Fibroblast of lung (primary cell): ENCODE measurements around the gene DDTL. TPM values are rescaled to one million over a fixed set of nuclear protein-coding genes. Genes with fewer than 3 reads are reported as not detected.

Source experiments
- DNase-seq, 2 donors: peaks; one replicate each; pipeline versions ENCODE4 v3.0.0 to v3.0.0-alpha.2; 2010; ENCODE audit warnings: low read depth in 2 of 2
- H2AFZ ChIP-seq: 2 replicates; pipeline ENCODE4 v1.5.1; 2012; ENCODE audit warnings: low read length, control low read depth, inconsistent platforms
- H3K27ac ChIP-seq: 2 replicates; pipeline ENCODE4 v1.5.1; 2011; ENCODE audit warnings: low read length, control low read depth; ENCODE audit not compliant: insufficient read depth
- H3K27me3 ChIP-seq: 2 replicates; pipeline ENCODE4 v1.5.1; 2011; ENCODE audit warnings: mild to moderate bottlenecking, low read length; ENCODE audit not compliant: control insufficient read depth, insufficient read depth
- H3K36me3 ChIP-seq: 2 replicates; pipeline ENCODE4 v1.5.1; 2011; ENCODE audit warnings: low read length; ENCODE audit not compliant: control insufficient read depth, insufficient read depth
- H3K4me1 ChIP-seq: 2 replicates; pipeline ENCODE4 v1.5.1; 2011; ENCODE audit warnings: low read length; ENCODE audit not compliant: control insufficient read depth, insufficient read depth; ENCODE audit errors: extremely low read depth
- H3K4me2 ChIP-seq: 2 replicates; pipeline ENCODE4 v1.5.1; 2011; ENCODE audit warnings: low read length, control low read depth; ENCODE audit not compliant: insufficient read depth; ENCODE audit errors: extremely low read depth
- H3K4me3 ChIP-seq, 4 experiments: fragments of 200-600 bp in 1 of 4; sonication (generic) in 1 of 4; replicated peaks in 1 of 4; 2 replicates each; pipeline ENCODE4 v1.5.1; 2011 to 2016; ENCODE audit warnings: low read length in 4 of 4, low read depth in 3 of 4, mild to moderate bottlenecking in 3 of 4, control low read depth in 2 of 4, inconsistent platforms in 1 of 4, mixed read lengths in 1 of 4; ENCODE audit not compliant: insufficient read depth in 1 of 4; ENCODE audit errors: control extremely low read depth in 1 of 4
- H3K79me2 ChIP-seq: 2 replicates; pipeline ENCODE4 v1.5.1; 2012; ENCODE audit warnings: mild to moderate bottlenecking, low read length, inconsistent platforms; ENCODE audit not compliant: control insufficient read depth, insufficient read depth
- H3K9ac ChIP-seq: 2 replicates; pipeline ENCODE4 v1.5.1; 2011; ENCODE audit warnings: mild to moderate bottlenecking, low read length, control low read depth; ENCODE audit not compliant: insufficient read depth
- H3K9me3 ChIP-seq: 2 replicates; pipeline ENCODE4 v1.5.1; 2012; ENCODE audit warnings: low read depth, low read length; ENCODE audit not compliant: control insufficient read depth, insufficient read depth
- H4K20me1 ChIP-seq: 2 replicates; pipeline ENCODE4 v1.5.1; 2011; ENCODE audit warnings: low read length; ENCODE audit not compliant: control insufficient read depth, insufficient read depth; ENCODE audit errors: extremely low read depth
- CTCF ChIP-seq, 2 donors: IDR thresholded peaks in 1 of 2; conservative IDR thresholded peaks in 1 of 2; 1 replicate in 1 of 2; 2 replicates in 1 of 2; pipeline ENCODE4 v1.5.1; 2011 to 2012; ENCODE audit warnings: low read length in 2 of 2, control low read depth in 1 of 2, inconsistent platforms in 1 of 2, low read depth in 1 of 2, mild to moderate bottlenecking in 1 of 2
- EZH2 ChIP-seq: IDR thresholded peaks from 2 replicates; pipeline ENCODE4 v1.5.1; 2012; ENCODE audit warnings: low read length, control low read depth, mild to moderate bottlenecking; ENCODE audit errors: missing control alignments
- polyA plus RNA-seq, 2 donors: library from polyadenylated mRNA; depleted of rRNA in 1 of 2; stranded (reverse) in 1 of 2; unstranded in 1 of 2; fragments of >200 nt; gene quantifications; 2 replicates each; pipeline ENCODE4 v1.2.1, GENCODE V29; 2011 to 2012; ENCODE audit warnings: missing spikeins in 1 of 2
- total RNA-seq: library from RNA; depleted of rRNA; stranded (reverse); fragments of >200 nt; gene quantifications from 2 replicates; pipeline ENCODE4 v1.2.1, GENCODE V29; 2014

DDTL gene
- total and polyA plus RNA-seq, 2 donors (not counting 1 experiment from before 2014, with no cell fraction given), result 0.51 to 4.1 TPM

- Histone ChIP-seq H3K4me3 (no peak overlapping the region), H4K20me1 (no peaks in the 10 kb centered on the region), H3K27me3 (no peaks in the 10 kb centered on the region), H2AFZ (no peak overlapping the region), H3K9me3 (no peaks in the 10 kb centered on the region), H3K9ac (no peak overlapping the region), H3K79me2 (peaks cover 37% of the 10 kb centered on the region), H3K4me1 (no peaks in the 10 kb centered on the region), H3K36me3 (no peaks in the 10 kb centered on the region), H3K4me2 (no peak overlapping the region), H3K27ac (no peak overlapping the region)
- DNase-seq, result no peak
- no peak for TF ChIP-seq CTCF (conservative IDR thresholded peaks at IDR 0.05 in 1 of 2, IDR thresholded peaks at IDR 0.05 in 1 of 2; ENCODE audit: low read depth in 1 of 2, low read length in 2 of 2)
These were observed 49.5 kb downstream of the DDTL start for GRCh38 chr22:24016156-24016555.

- H3K9ac ChIP-seq, result no peak overlapping the region
- H3K27ac ChIP-seq, result no peak overlapping the region
- no peaks in the 10 kb centered on the region for H3K36me3 ChIP-seq
- TF ChIP-seq CTCF (conservative IDR thresholded peaks at IDR 0.05 in 1 of 2, IDR thresholded peaks at IDR 0.05 in 1 of 2; ENCODE audit: low read depth in 1 of 2, low read length in 2 of 2) (no peak), EZH2 (no peak)
- no peak overlapping the region for H3K4me2 ChIP-seq
- DNase-seq, result no peak
- no peaks in the 10 kb centered on the region for H3K9me3 ChIP-seq
- H3K4me3 ChIP-seq, result no peak overlapping the region
- no peaks in the 10 kb centered on the region for H4K20me1 ChIP-seq
- no peak overlapping the region for H2AFZ ChIP-seq
- no peaks in the 10 kb centered on the region for H3K27me3 ChIP-seq
- peaks cover 12% of the 10 kb centered on the region for H3K79me2 ChIP-seq
- H3K4me1 ChIP-seq, result no peaks in the 10 kb centered on the region
These were observed 54.6 kb downstream of the DDTL start for GRCh38 chr22:24021304-24021703.

Other genes with a start within 250 kb of the DDTL start
- 2.8 and 3.1 TPM in 2 replicates for gene ZNF70, start 215.8 kb upstream of the DDTL start, total RNA-seq
- gene ZNF70, start 215.8 kb upstream of the DDTL start, polyA plus RNA-seq, result 1.0 and 1.2 TPM in 2 replicates
- gene VPREB3, start 212.5 kb upstream of the DDTL start, total RNA-seq, result not detected in 2 replicates
- gene VPREB3, start 212.5 kb upstream of the DDTL start, polyA plus RNA-seq, result not detected in 2 replicates
- gene C22orf15, start 203.9 kb upstream of the DDTL start, total RNA-seq, result 2.5 and 3.9 TPM in 2 replicates
- gene C22orf15, start 203.9 kb upstream of the DDTL start, polyA plus RNA-seq, result 0.71 and 1.4 TPM in 2 replicates
- gene CHCHD10, start 198.9 kb upstream of the DDTL start, total RNA-seq, result 3.6 and 5.4 TPM in 2 replicates
- 7.5 and 11.4 TPM in 2 replicates for gene CHCHD10, start 198.9 kb upstream of the DDTL start, polyA plus RNA-seq
- gene MMP11, start 194.0 kb upstream of the DDTL start, total RNA-seq, result 8.8 and 11.3 TPM in 2 replicates
- gene MMP11, start 194.0 kb upstream of the DDTL start, polyA plus RNA-seq, result 4.5 and 8.3 TPM in 2 replicates
- 19.0 and 20.5 TPM in 2 replicates for gene SMARCB1, start 179.9 kb upstream of the DDTL start, total RNA-seq
- 86.4 and 126 TPM in 2 replicates for gene SMARCB1, start 179.9 kb upstream of the DDTL start, polyA plus RNA-seq
- under 0.01 and 0.50 TPM in 2 replicates for gene DERL3, start 127.9 kb upstream of the DDTL start, total RNA-seq
- 0.42 and 0.55 TPM in 2 replicates for gene DERL3, start 127.9 kb upstream of the DDTL start, polyA plus RNA-seq
- gene SLC2A11, start 109.0 kb upstream of the DDTL start, total RNA-seq, result 8.7 and 14.9 TPM in 2 replicates
- 3.9 and 5.8 TPM in 2 replicates for gene SLC2A11, start 109.0 kb upstream of the DDTL start, polyA plus RNA-seq
- gene MIF, start 72.5 kb upstream of the DDTL start, total RNA-seq, result 168 and 283 TPM in 2 replicates
- 75.0 and 97.3 TPM in 2 replicates for gene MIF, start 72.5 kb upstream of the DDTL start, polyA plus RNA-seq
- 0.26 and 9.9 TPM in 2 replicates for gene GSTT2B, start 5.7 kb upstream of the DDTL start, total RNA-seq
- gene GSTT2B, start 5.7 kb upstream of the DDTL start, polyA plus RNA-seq, result 21.0 and 38.1 TPM in 2 replicates
- 72.4 and 111 TPM in 2 replicates for gene DDT, start 7.6 kb downstream of the DDTL start, total RNA-seq
- gene DDT, start 7.6 kb downstream of the DDTL start, polyA plus RNA-seq, result 79.5 and 79.8 TPM in 2 replicates
- gene GSTT2, start 13.2 kb downstream of the DDTL start, total RNA-seq, result 0.33 TPM in 1 of 2 replicates, not detected in the other
- 1.9 and 2.4 TPM in 2 replicates for gene GSTT2, start 13.2 kb downstream of the DDTL start, polyA plus RNA-seq
- gene GSTT4, start 38.6 kb downstream of the DDTL start, total RNA-seq, result not detected in 2 replicates
- not detected in 2 replicates for gene GSTT4, start 38.6 kb downstream of the DDTL start, polyA plus RNA-seq
- gene CABIN1, start 44.4 kb downstream of the DDTL start, total RNA-seq, result 29.3 and 47.1 TPM in 2 replicates
- 4.7 and 5.7 TPM in 2 replicates for gene CABIN1, start 44.4 kb downstream of the DDTL start, polyA plus RNA-seq
- gene SUSD2, start 214.6 kb downstream of the DDTL start, total RNA-seq, result 0.77 and 10.6 TPM in 2 replicates
- gene SUSD2, start 214.6 kb downstream of the DDTL start, polyA plus RNA-seq, result 10.5 and 11.9 TPM in 2 replicates